Measurements from ENCODE around the gene GIGYF1.

DNA sequence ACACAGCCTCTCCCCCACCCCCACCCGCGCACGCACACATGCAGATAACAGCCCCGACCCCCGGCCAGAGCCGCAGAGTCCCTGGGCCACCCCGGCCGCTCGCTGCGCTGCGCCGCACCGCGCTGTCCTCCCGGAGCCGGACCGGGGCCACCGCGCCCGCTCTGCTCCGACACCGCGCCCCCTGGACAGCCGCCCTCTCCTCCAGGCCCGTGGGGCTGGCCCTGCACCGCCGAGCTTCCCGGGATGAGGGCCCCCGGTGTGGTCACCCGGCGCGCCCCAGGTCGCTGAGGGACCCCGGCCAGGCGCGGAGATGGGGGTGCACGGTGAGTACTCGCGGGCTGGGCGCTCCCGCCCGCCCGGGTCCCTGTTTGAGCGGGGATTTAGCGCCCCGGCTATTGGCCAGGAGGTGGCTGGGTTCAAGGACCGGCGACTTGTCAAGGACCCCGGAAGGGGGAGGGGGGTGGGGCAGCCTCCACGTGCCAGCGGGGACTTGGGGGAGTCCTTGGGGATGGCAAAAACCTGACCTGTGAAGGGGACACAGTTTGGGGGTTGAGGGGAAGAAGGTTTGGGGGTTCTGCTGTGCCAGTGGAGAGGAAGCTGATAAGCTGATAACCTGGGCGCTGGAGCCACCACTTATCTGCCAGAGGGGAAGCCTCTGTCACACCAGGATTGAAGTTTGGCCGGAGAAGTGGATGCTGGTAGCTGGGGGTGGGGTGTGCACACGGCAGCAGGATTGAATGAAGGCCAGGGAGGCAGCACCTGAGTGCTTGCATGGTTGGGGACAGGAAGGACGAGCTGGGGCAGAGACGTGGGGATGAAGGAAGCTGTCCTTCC is 26.8 kb upstream of the GIGYF1 start:
- TF ChIP-seq CTCF (conservative IDR thresholded peaks at IDR 0.05; ENCODE audit: low read depth, low read length) (no peak), POLR2A (IDR thresholded peaks at IDR 0.05; ENCODE audit: low read depth, low read length) (no peak), BHLHE40 (IDR thresholded peaks at IDR 0.05; ENCODE audit: low read depth, low read length) (no peak), CHD1 (IDR thresholded peaks at IDR 0.05; ENCODE audit: low read depth, low read length) (no peak), NFE2L2 (IDR thresholded peaks at IDR 0.05; ENCODE audit: low read depth, low read length) (no peak), RAD21 (IDR thresholded peaks at IDR 0.05; ENCODE audit: low read length) (no peak), CEBPB (IDR thresholded peaks at IDR 0.05; ENCODE audit: low read depth, low read length) (no peak), MAFK (IDR thresholded peaks at IDR 0.05; ENCODE audit: low read depth, low read length) (no peak), ELK1 (IDR thresholded peaks at IDR 0.05; ENCODE audit: borderline replicate concordance, low read depth, low read length) (no peak), FOS (IDR thresholded peaks at IDR 0.05; ENCODE audit: low read depth, low read length) (no peak)
- TF ChIP-seq, protein P1, sequence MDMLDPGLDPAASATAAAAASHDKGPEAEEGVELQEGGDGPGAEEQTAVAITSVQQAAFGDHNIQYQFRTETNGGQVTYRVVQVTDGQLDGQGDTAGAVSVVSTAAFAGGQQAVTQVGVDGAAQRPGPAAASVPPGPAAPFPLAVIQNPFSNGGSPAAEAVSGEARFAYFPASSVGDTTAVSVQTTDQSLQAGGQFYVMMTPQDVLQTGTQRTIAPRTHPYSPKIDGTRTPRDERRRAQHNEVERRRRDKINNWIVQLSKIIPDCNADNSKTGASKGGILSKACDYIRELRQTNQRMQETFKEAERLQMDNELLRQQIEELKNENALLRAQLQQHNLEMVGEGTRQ (IDR thresholded peaks at IDR 0.05; ENCODE audit: low read depth, low read length): no peak

Data from IMR-90 (cell line).